ENCODE results near the gene KCNG4. TPM values are rescaled to one million over a fixed set of nuclear protein-coding genes. Genes with fewer than 3 reads are reported as not detected.

The KCNG4 gene
- not detected in 5 replicates for total RNA-seq (2022; extraction: Qiagen RNA extraction; ENCODE audit: low read depth)

DNA sequence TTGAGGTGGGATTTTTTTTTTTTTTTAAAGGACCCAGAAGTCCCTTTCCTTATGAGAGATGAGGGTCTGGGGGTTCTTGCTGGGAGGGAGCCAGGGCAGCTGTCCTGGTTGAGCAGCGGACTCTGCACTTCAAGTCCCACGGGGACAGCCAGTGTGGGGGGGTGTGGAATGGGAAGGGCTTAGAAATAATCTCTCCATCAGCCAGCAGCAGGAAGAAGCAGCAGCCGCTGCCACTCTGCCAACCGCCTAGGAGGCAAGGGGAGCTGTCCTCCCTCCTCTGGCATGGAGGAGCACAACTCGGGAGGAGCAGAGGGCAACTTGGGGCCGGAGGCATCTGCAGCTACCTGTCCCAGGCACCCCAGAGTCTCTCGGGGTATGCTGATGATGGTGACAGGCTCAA lies at the start of gene KCNG4:
Gene KCNG4 (minus strand): TSS at position 104 of the 400 bp plus-strand sequence. CDS start 2,527 bp downstream, outside the sequence.

DNA sequence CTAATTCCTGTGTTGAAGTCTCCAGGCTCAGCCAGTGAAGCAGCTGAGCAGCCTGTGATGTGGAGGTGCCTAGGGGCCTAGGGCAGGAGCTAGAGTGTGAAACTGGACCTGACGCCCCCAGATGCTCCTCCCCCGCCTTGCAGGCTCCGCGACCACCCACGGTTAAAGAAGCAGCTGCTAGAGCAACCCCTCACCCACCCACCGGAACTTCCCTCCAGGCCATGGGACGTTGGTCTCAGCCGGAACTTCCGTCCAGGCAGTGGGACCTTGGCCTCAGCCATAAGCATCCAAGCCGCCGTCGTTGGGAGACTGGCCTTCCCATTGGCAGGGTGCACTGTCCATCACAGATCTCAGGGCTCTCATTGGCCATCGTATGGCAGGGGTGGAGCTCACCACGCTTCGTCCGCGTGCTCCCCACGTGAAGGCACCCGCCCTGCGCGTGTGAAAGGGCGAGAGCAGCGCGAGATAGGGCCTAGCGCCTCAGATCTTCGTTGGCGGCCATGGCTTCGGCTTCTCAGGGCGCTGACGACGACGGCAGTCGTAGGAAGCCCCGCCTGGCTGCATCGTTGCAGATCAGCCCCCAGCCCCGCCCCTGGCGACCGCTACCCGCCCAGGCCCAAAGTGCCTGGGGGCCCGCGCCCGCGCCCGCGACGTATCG lies 49.0 kb downstream of the KCNG4 start, which contains the start of gene ADAD2:
Gene ADAD2 (plus strand): TSS at position 427 of the 658 bp plus-strand sequence. CDS start 74 bp downstream, at position 501.

GRCh38 chr16:84186685-84187437 lies 53.0 kb downstream of the KCNG4 start, which contains the start of gene TAF1C:
Gene TAF1C (minus strand): TSS chr16:84187057. CDS start chr16:84184988, 2,069 bp downstream.

Other genes with a start within 250 kb of the KCNG4 start
- not detected in 5 replicates for gene SLC38A8, start 197.2 kb downstream of the KCNG4 start, total RNA-seq (2022; extraction: Qiagen RNA extraction; ENCODE audit: low read depth)
- gene MBTPS1, start 123.1 kb downstream of the KCNG4 start, total RNA-seq (2022; extraction: Qiagen RNA extraction; ENCODE audit: low read depth): 38.7 to 46.5 TPM (median 43.8 TPM) in 5 replicates
- 16.9 to 19.1 TPM (median 18.7 TPM) in 5 replicates for gene HSDL1, start 94.8 kb downstream of the KCNG4 start, total RNA-seq (2022; extraction: Qiagen RNA extraction; ENCODE audit: low read depth)
- 0.21 to 0.47 TPM (median 0.43 TPM) in 5 replicates for gene DNAAF1, start 94.7 kb downstream of the KCNG4 start, total RNA-seq (2022; extraction: Qiagen RNA extraction; ENCODE audit: low read depth)
- 22.1 to 32.2 TPM (median 28.7 TPM) in 5 replicates for gene TAF1C, start 53.0 kb downstream of the KCNG4 start, total RNA-seq (2022; extraction: Qiagen RNA extraction; ENCODE audit: low read depth)
- gene ADAD2, start 48.9 kb downstream of the KCNG4 start, total RNA-seq (2022; extraction: Qiagen RNA extraction; ENCODE audit: low read depth): not detected in 5 replicates
- 0.22 TPM in 1 of 5 replicates, not detected in the others for gene WFDC1, start 54.9 kb upstream of the KCNG4 start, total RNA-seq (2022; extraction: Qiagen RNA extraction; ENCODE audit: low read depth)
- gene ATP2C2, start 128.5 kb upstream of the KCNG4 start, total RNA-seq (2022; extraction: Qiagen RNA extraction; ENCODE audit: low read depth): 0.09 to 0.27 TPM (median 0.22 TPM) in 5 replicates